CD4-positive, alpha-beta T cell (primary cell): ENCODE measurements around the gene PAWR. TPM values are rescaled to one million over a fixed set of nuclear protein-coding genes. Genes with fewer than 3 reads are reported as not detected.

ENCODE experiments used
- ATAC-seq: fragments of 200-7000 bp; cut with Tn5 transposase; one replicate; pipeline ENCODE4 v1.10.0; 2022; ENCODE audit warnings: mild to moderate bottlenecking; ENCODE audit not compliant: poor library complexity
- CTCF ChIA-PET: fragments of 350-600 bp; sonication (Branson Sonifier 250); formaldehyde crosslinking; loops from one replicate; lab custom pipeline; 2021; ENCODE audit warnings: antibody characterized with exemption, inconsistent platforms; lab: Charles Lee
- POLR2A ChIA-PET: fragments of 350-600 bp; sonication (Branson Sonifier 250); formaldehyde crosslinking; loops from one replicate; lab custom pipeline; 2021; ENCODE audit warnings: antibody characterized with exemption, inconsistent platforms; lab: Charles Lee
- DNase-seq, 14 experiments: peaks; one replicate each; pipeline ENCODE4 v3.0.0-alpha.2; 2013 to 2020; ENCODE audit warnings: mixed read lengths in 2 of 14
- H3K27ac ChIP-seq, 2 donors: one replicate each; pipeline versions ENCODE4 v1.5.1 to v1.7.0; 2013; ENCODE audit warnings: low read length in 2 of 2, low read depth in 1 of 2, mild to moderate bottlenecking in 1 of 2
- H3K27me3 ChIP-seq, 2 experiments: 1 replicate in 1 of 2; 2 replicates in 1 of 2; pipeline versions ENCODE4 v1.6.1 to v1.7.0; 2013; ENCODE audit warnings: low read length in 2 of 2, control low read depth in 1 of 2, mild to moderate bottlenecking in 1 of 2, moderate library complexity in 1 of 2; ENCODE audit not compliant: insufficient read depth in 2 of 2, control insufficient read depth in 1 of 2
- H3K36me3 ChIP-seq: one replicate; pipeline ENCODE4 v1.6.1; 2013; ENCODE audit warnings: low read length, control low read depth; ENCODE audit not compliant: insufficient read depth
- H3K4me1 ChIP-seq: one replicate; pipeline ENCODE4 v1.6.1; 2013; ENCODE audit warnings: low read length, control low read depth; ENCODE audit not compliant: insufficient read depth
- H3K4me3 ChIP-seq: one replicate; pipeline ENCODE4 v1.5.1; 2013; ENCODE audit warnings: mild to moderate bottlenecking, low read length, moderate library complexity
- H3K9me3 ChIP-seq, 2 experiments: 1 replicate in 1 of 2; 2 replicates in 1 of 2; pipeline versions ENCODE4 v1.6.1 to v1.7.0; 2013; ENCODE audit warnings: low read length in 2 of 2, mild to moderate bottlenecking in 2 of 2, control low read depth in 1 of 2, moderate library complexity in 1 of 2; ENCODE audit not compliant: control insufficient read depth in 1 of 2, insufficient read depth in 1 of 2
- H3K27ac Mint-ChIP-seq: one replicate; pipeline ENCODE4 v1.8.0; 2020; ENCODE audit warnings: mixed read lengths
- H3K27me3 Mint-ChIP-seq: one replicate; pipeline ENCODE4 v1.8.0; 2021; ENCODE audit warnings: mixed read lengths
- H3K36me3 Mint-ChIP-seq: one replicate; pipeline ENCODE4 v1.8.0; 2021; ENCODE audit warnings: low read depth, mixed read lengths
- H3K4me1 Mint-ChIP-seq: one replicate; pipeline ENCODE4 v1.8.0; 2021; ENCODE audit warnings: low read depth, mixed read lengths
- H3K4me3 Mint-ChIP-seq: one replicate; pipeline ENCODE4 v1.8.0; 2020; ENCODE audit warnings: mild to moderate bottlenecking, mixed read lengths
- H3K9me3 Mint-ChIP-seq: one replicate; pipeline ENCODE4 v1.8.0; 2020; ENCODE audit warnings: mixed read lengths
- CTCF ChIP-seq: fragments of 200-600 bp; IDR thresholded peaks from one replicate; pipeline ENCODE4 v1.8.0; 2022; ENCODE audit warnings: antibody characterized with exemption, mild to moderate bottlenecking
- intact Hi-C, 2 experiments: fragments of 100-400 bp; cut with DNase I in 1 of 2; cut with micrococcal nuclease in 1 of 2; formaldehyde crosslinking; loops; one replicate each; pipeline versions ENCODE4 v1.15.1 to v1.9.0; 2023 to 2025; cut with DNase I, micrococcal nuclease
- total RNA-seq, 174 experiments: library from RNA in 2 of 174; stranded (reverse) in 2 of 174; gene quantifications; one replicate each; pipeline ENCODE4 v1.2.3 and lab custom pipeline; 2021 to 2026

The PAWR gene
- total RNA-seq, 2 experiments from 2014 or later, result 1.6 to 3.2 TPM

GRCh38 chr12:79549531-79550271 is 141.1 kb downstream of the PAWR start:
- no peak overlapping the region for H3K4me3 ChIP-seq
- DNase-seq (no peak), ATAC-seq (no peak)
- H3K27me3 Mint-ChIP-seq, result no peaks in the 10 kb centered on the region
- no peaks in the 10 kb centered on the region for H3K36me3 Mint-ChIP-seq
- ChIA-PET POLR2A (no interaction called here), CTCF (no interaction called here)
- no peak overlapping the region for H3K27ac Mint-ChIP-seq
- H3K4me1 Mint-ChIP-seq, result no peaks in the 10 kb centered on the region
- H3K4me3 Mint-ChIP-seq, result no peak overlapping the region
- no peak for TF ChIP-seq CTCF
- no peaks in the 10 kb centered on the region for H3K36me3 ChIP-seq
- no peaks in the 10 kb centered on the region for H3K9me3 Mint-ChIP-seq
- H3K4me1 ChIP-seq, result no peaks in the 10 kb centered on the region
- peaks cover 0 to 4% of the 10 kb centered on the region in 2 experiments for H3K9me3 ChIP-seq
- no peak overlapping the region for H3K27ac ChIP-seq
- intact Hi-C loops, result loop anchor here (2.0 to 10.0 kb wide), 2 partner anchors 189 to 635 kb away; no protein-coding TSS in a partner anchor
- H3K27me3 ChIP-seq, result no peaks in the 10 kb centered on the region

GRCh38 chr12:79548610-79548924 is 142.2 kb downstream of the PAWR start:
- ChIA-PET POLR2A (no interaction called here), CTCF (no interaction called here)
- no peak for ATAC-seq
- Mint-ChIP-seq H3K4me3 (no peak overlapping the region), H3K27me3 (no peaks in the 10 kb centered on the region), H3K9me3 (no peaks in the 10 kb centered on the region), H3K4me1 (no peaks in the 10 kb centered on the region), H3K36me3 (no peaks in the 10 kb centered on the region), H3K27ac (no peak overlapping the region)
- no peak for DNase-seq
- Histone ChIP-seq H3K27me3 (no peaks in the 10 kb centered on the region), H3K4me3 (no peak overlapping the region), H3K36me3 (no peaks in the 10 kb centered on the region), H3K27ac (no peak overlapping the region), H3K4me1 (no peaks in the 10 kb centered on the region), H3K9me3 (peaks cover 0 to 4% of the 10 kb centered on the region in 2 experiments)
- intact Hi-C loops, result loop anchor here in 1 of 2 experiments (2.0 kb wide), 1 partner anchor 190 kb away; no protein-coding TSS in a partner anchor
- no peak for TF ChIP-seq CTCF

GRCh38 chr12:79547735-79548609 is 142.8 kb downstream of the PAWR start:
- peak in 4 of 14 experiments; percentile 6 to 30 (median 20) for DNase-seq
- H3K27ac ChIP-seq, result no peak overlapping the region
- no peaks in the 10 kb centered on the region for H3K9me3 Mint-ChIP-seq

More at GRCh38 chr12:79547735-79548609, 142.8 kb downstream of the PAWR start:
- POLR2A ChIA-PET, result no interaction called here
- H3K4me3 ChIP-seq, result no peak overlapping the region
- Mint-ChIP-seq H3K4me3 (no peak overlapping the region), H3K36me3 (no peaks in the 10 kb centered on the region), H3K27ac (no peak overlapping the region), H3K4me1 (no peaks in the 10 kb centered on the region), H3K27me3 (no peaks in the 10 kb centered on the region)
- TF ChIP-seq CTCF, result peak; percentile 47
- peaks cover 0 to 1% of the 10 kb centered on the region in 2 experiments for H3K9me3 ChIP-seq
- H3K27me3 ChIP-seq, result no peaks in the 10 kb centered on the region
- ATAC-seq, result no peak
- no peaks in the 10 kb centered on the region for H3K36me3 ChIP-seq
- no peaks in the 10 kb centered on the region for H3K4me1 ChIP-seq
- intact Hi-C loops, result loop anchor here in 1 of 2 experiments (2.0 kb wide), 1 partner anchor 191 kb away; no protein-coding TSS in a partner anchor
- CTCF ChIA-PET, result no interaction called here
